ENCODE results near the gene OR8I2. TPM values are rescaled to one million over a fixed set of nuclear protein-coding genes. Genes with fewer than 3 reads are reported as not detected.
"Not testable (repeated sequence)": the region's sequence is repeated elsewhere in the genome, so short reads cannot be mapped to it uniquely, and the experiment has no call there.

OR8I2 gene
- total and polyA plus RNA-seq, 2 of the 4 experiments (the other 2 are of a cell fraction): not detected

DNA sequence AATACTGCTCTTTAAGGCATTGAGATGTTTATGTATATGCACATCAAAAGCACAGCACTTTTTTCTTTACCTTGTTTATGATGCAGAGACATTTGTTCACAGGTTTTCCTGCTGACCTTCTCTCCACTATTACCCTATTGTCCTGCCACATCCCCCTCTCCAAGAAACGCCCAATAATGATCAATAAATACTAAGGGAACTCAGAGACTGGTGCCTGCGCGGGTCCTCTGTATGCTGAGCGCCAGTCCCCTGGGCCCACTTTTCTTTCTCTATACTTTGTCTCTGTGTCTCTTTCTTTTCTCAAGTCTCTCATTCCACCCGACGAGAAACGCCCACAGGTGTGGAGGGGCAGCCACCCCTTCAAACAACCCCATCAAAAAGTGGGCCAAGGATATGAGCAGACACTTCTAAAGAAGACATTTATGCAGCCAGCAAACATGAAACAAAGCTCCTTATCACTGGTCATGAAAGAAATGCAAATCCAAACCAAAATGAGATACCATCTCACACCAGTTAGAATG lies 34.8 kb upstream of the OR8I2 start:
- H3K4me1 ChIP-seq (ENCODE audit: control insufficient read depth, insufficient read depth, low read length); H3K79me1 ChIP-seq (ENCODE audit: low read depth in 1 of 2, low read length in 2 of 2); ATAC-seq (ENCODE audit: low read depth); H2AFZ ChIP-seq (replicated peaks; ENCODE audit: low read length, poor library complexity); H3K9me3 ChIP-seq (ENCODE audit: control insufficient read depth, insufficient read depth, low read length); H2BK120ac ChIP-seq (ENCODE audit: low read depth, low read length); intact Hi-C loops (cut with micrococcal nuclease); H4K5ac ChIP-seq (ENCODE audit: low read depth, low read length); H2BK5ac ChIP-seq (ENCODE audit: low read depth, low read length, poor library complexity, severe bottlenecking); H2BK15ac ChIP-seq (ENCODE audit: low read depth, low read length); H2AK5ac ChIP-seq (ENCODE audit: low read depth, low read length); H3K4me2 ChIP-seq (ENCODE audit: low read depth, low read length); H3K9ac ChIP-seq (ENCODE audit: low read depth, low read length); BruUV-seq (replicated peaks); H3K14ac ChIP-seq (replicated peaks; ENCODE audit: low read depth, low read length); H3K36me3 ChIP-seq (ENCODE audit: control insufficient read depth, insufficient read depth, low read length); H4K91ac ChIP-seq (ENCODE audit: insufficient read depth, low read depth, low read length); DNase-seq; POLR2A ChIA-PET (ENCODE audit: unreplicated experiment); H3K18ac ChIP-seq (ENCODE audit: low read depth, low read length); H3K56ac ChIP-seq (ENCODE audit: extremely low read depth, insufficient read depth, low read length); H3K27ac ChIP-seq (ENCODE audit: insufficient read depth, low read length); CTCF ChIA-PET; H3K4me3 ChIP-seq (ENCODE audit: insufficient read depth, low read depth, low read length); H3K4ac ChIP-seq (ENCODE audit: low read depth, low read length); H3K9me1 ChIP-seq (ENCODE audit: insufficient read depth, low read length); in situ Hi-C loops (cut with MboI; ENCODE audit: low sequenced_read_pairs); H4K8ac ChIP-seq (ENCODE audit: low read depth in 2 of 2, low read length in 2 of 2); H3K23ac ChIP-seq (ENCODE audit: low read depth, low read length); H2AK9ac ChIP-seq (replicated peaks; ENCODE audit: low read depth, low read length, poor library complexity); H4K20me1 ChIP-seq (ENCODE audit: insufficient read depth, low read length); H3K27me3 ChIP-seq (ENCODE audit: control insufficient read depth, insufficient read depth, low read length); dilution Hi-C loops (cut with HindIII; ENCODE audit: low sequenced_read_pairs, unreplicated experiment); H2BK20ac ChIP-seq (ENCODE audit: low read depth, low read length): not testable (repeated sequence)
- WGBS, 2 experiments (ENCODE audit: extremely low coverage in 2 of 2, insufficient read length in 1 of 2): 60% methylated on average over 4 of the region's 7 CpGs; no CpG with 5 or more reads in 1 of the 2 experiments
